GM12878 (cell line): Measurements from ENCODE around the gene SYPL2. TPM values are rescaled to one million over a fixed set of nuclear protein-coding genes. Genes with fewer than 3 reads are reported as not detected.

Experiments
- ATAC-seq: fragments of 200-7000 bp; cut with Tn5 transposase; 3 replicates; pipeline ENCODE4 v1.9.1; 2020; ENCODE audit warnings: mild to moderate bottlenecking, moderate library complexity
- BruUV-seq: library from RNA; stranded (reverse); fragments of 400-500 nt; replicated peaks from 2 replicates; lab custom pipeline; 2021; lab: Mats Ljungman, UMichigan
- CTCF ChIA-PET: fragments of 300-600 bp; sonication (Branson Sonifier 250); formaldehyde crosslinking; extraction: SDS; loops from one replicate; lab custom pipeline; 2021; ENCODE audit warnings: inconsistent platforms; lab: Yijun Ruan, JAX
- POLR2A ChIA-PET: fragments of 350-600 bp; formaldehyde crosslinking; extraction: SDS; loops from one replicate; lab custom pipeline; 2021; ENCODE audit warnings: inconsistent platforms; lab: Charles Lee
- RAD21 ChIA-PET: fragments of 300-600 bp; sonication (Branson Sonifier 250); formaldehyde crosslinking; loops from one replicate; lab custom pipeline; 2023; ENCODE audit warnings: antibody characterized with exemption; ENCODE audit not compliant: unreplicated experiment; lab: Charles Lee
- SMC1A ChIA-PET: fragments of 300-600 bp; sonication (Branson Sonifier 250); formaldehyde crosslinking; loops from one replicate; lab custom pipeline; 2023; ENCODE audit not compliant: unreplicated experiment, uncharacterized antibody; lab: Charles Lee
- DNase-seq: peaks from one replicate; pipeline ENCODE4 v3.0.0-alpha.2; 2011; ENCODE audit warnings: low read depth, low spot score
- FAIRE-seq: peaks from 3 replicates; lab custom pipeline; 2011; peaks lifted over from hg19 to GRCh38; lab: Jason Lieb, UNC
- H2AFZ ChIP-seq: 2 replicates; pipeline ENCODE4 v1.6.0; 2011; ENCODE audit warnings: low read depth, low read length, control low read depth; ENCODE audit not compliant: control insufficient read depth
- H3K27ac ChIP-seq: 2 replicates; pipeline ENCODE4 v1.5.1; 2011; ENCODE audit warnings: control low read depth; ENCODE audit not compliant: control insufficient read depth, insufficient read depth
- H3K27me3 ChIP-seq, 2 experiments: replicated peaks in 1 of 2; 2 replicates each; pipeline versions ENCODE4 v1.6.0 to v1.6.1; 2011; ENCODE audit warnings: low read length in 1 of 2; ENCODE audit not compliant: control insufficient read depth in 2 of 2, insufficient read depth in 2 of 2
- H3K36me3 ChIP-seq, 2 experiments: 2 replicates each; pipeline ENCODE4 v1.5.1; 2011; ENCODE audit warnings: low read length in 1 of 2; ENCODE audit not compliant: control insufficient read depth in 2 of 2, insufficient read depth in 2 of 2
- H3K4me1 ChIP-seq: 2 replicates; pipeline ENCODE4 v1.6.1; 2011; ENCODE audit warnings: mild to moderate bottlenecking, low read length, moderate library complexity, mixed read lengths; ENCODE audit not compliant: control insufficient read depth, insufficient read depth
- H3K4me2 ChIP-seq: 2 replicates; pipeline ENCODE4 v1.6.0; 2011; ENCODE audit warnings: control low read depth; ENCODE audit not compliant: control insufficient read depth, insufficient read depth
- H3K4me3 ChIP-seq: fragments of 200-600 bp; sonication (generic); 2 replicates; pipeline ENCODE4 v1.5.1; 2016
- H3K79me2 ChIP-seq: 2 replicates; pipeline ENCODE4 v1.6.0; 2011; ENCODE audit warnings: low read length; ENCODE audit not compliant: control insufficient read depth, insufficient read depth
- H3K9ac ChIP-seq: 2 replicates; pipeline ENCODE4 v1.8.0; 2011; ENCODE audit warnings: low read length, control low read depth, mixed read lengths; ENCODE audit not compliant: control insufficient read depth, insufficient read depth
- H3K9me3 ChIP-seq: replicated peaks from 3 replicates; pipeline ENCODE4 v1.5.1; 2011; ENCODE audit warnings: mild to moderate bottlenecking, low read length; ENCODE audit not compliant: control insufficient read depth, insufficient read depth
- H4K20me1 ChIP-seq: 2 replicates; pipeline ENCODE4 v1.6.0; 2011; ENCODE audit not compliant: control insufficient read depth, insufficient read depth
- ASH2L ChIP-seq: fragments of 300-600, 200-600 bp; sonication (generic); IDR thresholded peaks from 2 replicates; pipeline ENCODE4 v1.6.1; 2017; ENCODE audit warnings: low read depth, mild to moderate bottlenecking, borderline replicate concordance
- JUNB ChIP-seq: IDR thresholded peaks from 2 replicates; pipeline ENCODE4 v1.6.1; 2016; ENCODE audit warnings: antibody characterized with exemption, mild to moderate bottlenecking
- LARP7 ChIP-seq: fragments of 450-650 bp; IDR thresholded peaks from 2 replicates; pipeline ENCODE4 v1.6.1; 2017; ENCODE audit warnings: mild to moderate bottlenecking
- MXI1 ChIP-seq: fragments of 150-350 bp; IDR thresholded peaks from 2 replicates; pipeline ENCODE4 v1.6.1; 2011; ENCODE audit warnings: low read depth, mild to moderate bottlenecking, inconsistent platforms, low read length, improper control_type of control experiment
- NR2F1 ChIP-seq: fragments of 450-650 bp; conservative IDR thresholded peaks from 2 replicates; pipeline ENCODE4 v1.6.1; 2017; ENCODE audit warnings: mild to moderate bottlenecking
- RB1 ChIP-seq: fragments of 450-650 bp; formaldehyde crosslinking; IDR thresholded peaks from 2 replicates; pipeline ENCODE4 v1.6.1; 2017; ENCODE audit warnings: mild to moderate bottlenecking, borderline replicate concordance
- RELA ChIP-seq: fragments of 450-650 bp; IDR thresholded peaks from 2 replicates; pipeline ENCODE4 v1.8.0; 2014; ENCODE audit warnings: borderline replicate concordance; ENCODE audit not compliant: partially characterized antibody
- RFX5 ChIP-seq: IDR thresholded peaks from 2 replicates; pipeline ENCODE4 v1.6.1; 2011; ENCODE audit warnings: low read depth, low read length, improper control_type of control experiment
- SIN3A ChIP-seq: IDR thresholded peaks from 2 replicates; pipeline ENCODE4 v1.6.1; 2012; ENCODE audit warnings: low read depth, low read length, improper control_type of control experiment
- SP1 ChIP-seq: IDR thresholded peaks from one replicate; pipeline ENCODE4 v1.6.1; 2011; ENCODE audit warnings: low read depth, low read length
- SREBF1 ChIP-seq: IDR thresholded peaks from 2 replicates; pipeline ENCODE4 v1.6.1; 2012; ENCODE audit warnings: mild to moderate bottlenecking, low read length
- STAT1 ChIP-seq: fragments of 450-650 bp; conservative IDR thresholded peaks from 2 replicates; pipeline ENCODE4 v1.6.1; 2014; ENCODE audit warnings: antibody characterized with exemption, mild to moderate bottlenecking
- SUZ12 ChIP-seq: fragments of 200-600 bp; sonication (generic); IDR thresholded peaks from one replicate; pipeline ENCODE4 v1.6.1; 2018; ENCODE audit warnings: antibody characterized with exemption, mild to moderate bottlenecking; ENCODE audit not compliant: unreplicated experiment
- YY1 ChIP-seq: IDR thresholded peaks from 2 replicates; pipeline ENCODE4 v1.6.1; 2011; ENCODE audit warnings: low read depth, mild to moderate bottlenecking, low read length
- WGBS: methylation state at CpG from one replicate; pipeline ENCODE4 v1.1.6; 2016; ENCODE audit warnings: low lambda C conversion rate; ENCODE audit not compliant: insufficient replicate concordance, insufficient coverage; ENCODE audit errors: missing lambda C conversion rate; 5-methylcytosine and 5-hydroxymethylcytosine counted together
- in situ Hi-C: fragments of 300-500 bp; cut with MboI; formaldehyde crosslinking; loops from 9 replicates; pipeline ENCODE4 v1.14.3; 2018; ENCODE audit warnings: mixed read lengths
- intact Hi-C: fragments of 100-400 bp; cut with micrococcal nuclease; formaldehyde crosslinking; loops from one replicate; pipeline ENCODE4 v1.14.2; 2022; ENCODE audit not compliant: unreplicated experiment
- polyA plus RNA-seq, 11 experiments: library from polyadenylated mRNA; depleted of rRNA in 4 of 11; unstranded in 6 of 11; stranded (reverse) in 5 of 11; fragments of >200 nt; fragmentation: Nextera tagmentation in 4 of 11; fragmentation: Illumina TruSeq in 1 of 11; extraction: Ambion mirVana in 4 of 11; extraction: Trizol in 1 of 11; gene quantifications; 1 replicate in 1 of 11; 2 replicates in 10 of 11; pipeline versions ENCODE4 v1.2.1 to v1.2.3, GENCODE V29; 2011 to 2016; ENCODE audit warnings: inconsistent platforms in 2 of 11, missing spikeins in 2 of 11, low read depth in 1 of 11
- total RNA-seq, 4 experiments: library from RNA; depleted of rRNA in 3 of 4; stranded (reverse); fragments of >200 nt in 3 of 4; fragmentation: Illumina TruSeq in 1 of 4; extraction: Trizol in 1 of 4; gene quantifications; 2 replicates each; pipeline versions ENCODE4 v1.2.1 to v1.2.3, GENCODE V29; 2013 to 2021
- TF ChIP-seq, protein P1 (sequence below): fragments of 450-650 bp; conservative IDR thresholded peaks from 2 replicates; pipeline ENCODE4 v1.6.1; 2017; ENCODE audit warnings: mild to moderate bottlenecking, moderate library complexity
- TF ChIP-seq, protein P2 (sequence below): fragments of 450-650 bp; IDR thresholded peaks from 2 replicates; pipeline ENCODE4 v1.6.1; 2018; ENCODE audit warnings: borderline replicate concordance, mild to moderate bottlenecking; ENCODE audit not compliant: partially characterized antibody

SYPL2 gene
- total and polyA plus RNA-seq, 10 of the 15 experiments (the other 5 are each of a cell fraction or from before 2014, with no cell fraction given) = 0.04 to 0.11 (median 0.06) TPM; not detected in 3

DNA sequence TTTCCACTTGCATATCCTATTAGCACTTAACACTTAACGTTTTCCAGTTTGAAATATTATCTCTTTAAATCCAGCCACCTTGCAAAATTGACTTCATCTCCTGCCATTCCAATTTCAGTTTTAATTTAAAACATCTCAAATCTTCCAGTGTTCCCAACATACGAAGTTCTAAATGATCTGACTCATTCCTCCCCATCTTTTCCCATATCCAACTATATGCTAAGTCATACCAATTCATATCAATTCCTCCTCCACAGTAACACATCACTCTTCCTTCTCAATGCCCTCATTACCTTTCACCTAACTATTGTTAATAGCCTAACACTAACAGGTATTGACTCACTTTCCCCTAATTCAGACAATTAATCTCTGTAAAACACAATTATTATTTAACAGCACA, 42.8 kb upstream of the SYPL2 start (continued):
- no peak for TF ChIP-seq RELA

DNA sequence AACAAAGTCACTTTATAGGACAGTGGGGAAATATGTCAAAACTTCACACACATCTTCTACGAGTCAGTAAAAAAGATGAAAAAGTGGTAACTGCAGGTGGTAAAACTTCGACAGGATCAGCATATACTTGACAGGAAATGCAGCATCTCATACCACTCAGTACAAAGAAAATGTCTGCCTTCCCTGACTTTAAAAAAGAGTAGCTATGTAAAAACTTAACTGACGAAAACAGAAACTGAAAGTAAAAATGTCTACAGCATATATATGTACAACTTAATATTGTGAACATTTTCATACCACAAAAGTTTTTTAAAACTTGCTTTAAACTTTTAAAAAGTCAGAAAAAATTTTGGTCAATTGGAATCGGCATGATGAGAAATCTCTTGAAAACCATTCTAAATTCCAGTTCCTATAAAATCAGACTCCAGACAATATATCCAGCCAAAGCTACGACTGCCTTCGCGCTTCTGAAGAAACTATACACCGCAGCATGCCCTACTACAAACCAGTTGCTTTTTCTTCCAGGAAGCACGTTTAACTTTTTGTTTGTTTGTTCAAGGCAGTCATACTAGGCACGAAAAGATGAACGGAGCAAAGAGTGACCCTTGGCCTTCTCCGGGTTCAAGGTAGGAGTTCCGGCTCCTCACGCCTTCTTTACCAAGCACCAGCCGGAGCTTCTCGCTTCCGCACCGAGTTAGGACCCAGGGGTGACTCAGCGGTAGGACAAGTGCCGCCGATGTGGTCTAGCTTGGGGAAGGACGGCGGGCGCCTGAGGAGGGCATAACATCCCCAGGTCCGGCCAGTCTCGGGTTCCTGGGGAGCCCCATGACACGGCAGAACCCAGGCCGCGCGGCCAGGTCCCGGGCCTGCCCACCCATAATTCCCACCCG, 40.7 kb upstream of the SYPL2 start:
- BruUV-seq = TSS peak; percentile 85
- in situ Hi-C loops = no loop called here
- H4K20me1 ChIP-seq = no peaks in the 10 kb centered on the region
- H3K4me3 ChIP-seq = peak overlapping the region; percentile 98
- FAIRE-seq = peak; percentile 31
- no peaks in the 10 kb centered on the region for H3K9me3 ChIP-seq
- H3K27ac ChIP-seq = peak overlapping the region; percentile 89
- peaks cover 50% of the 10 kb centered on the region for H3K79me2 ChIP-seq
- RAD21 ChIA-PET = interaction anchor here (0.6 to 2.2 kb wide), 5 partner anchors 27 to 106 kb away, joined by 3 to 9 read pairs (median 7); partner anchors contain the start of gene SORT1
- H3K36me3 ChIP-seq = peaks cover 3 to 10% of the 10 kb centered on the region in 2 experiments
- POLR2A ChIA-PET = interaction anchor here (0.6 to 1.9 kb wide), 10 partner anchors 13 to 325 kb away, joined by 3 to 13 read pairs (median 4); partner anchors contain the start of genes ATXN7L2, GNAI3 and PSRC1
- ATAC-seq = peak; percentile 71
- intact Hi-C loops = loop anchor here (1.0 to 10.0 kb wide), 3 partner anchors 58 to 909 kb away; partner anchors contain the start of genes ATXN7L2 and RBM15
- H3K9ac ChIP-seq = peak overlapping the region; percentile 86
- SMC1A ChIA-PET = interaction anchor here (0.7 to 2.3 kb wide), 9 partner anchors 21 to 107 kb away, joined by 3 to 8 read pairs (median 3); no protein-coding TSS in a partner anchor
- no peaks in the 10 kb centered on the region; the same call in 1 of the 2 replicates for H3K4me1 ChIP-seq
- no peaks in the 10 kb centered on the region for H3K27me3 ChIP-seq
- peak overlapping the region; percentile 41 for H2AFZ ChIP-seq
- peak; percentile 32 for DNase-seq
- CTCF ChIA-PET = interaction anchor here (0.6 to 4.2 kb wide), 14 partner anchors 8 to 215 kb away, joined by 3 to 32 read pairs (median 3); partner anchors contain the start of gene GNAI3
- peak overlapping the region; percentile 96 for H3K4me2 ChIP-seq
- WGBS = under 1% methylated on average over 32 of the region's 32 CpGs
- TF ChIP-seq NR2F1 (peak; percentile 77; the same call in 1 of the 2 replicates), LARP7 (peak; percentile 85), SREBF1 (no peak), MXI1 (no peak), SP1 (no peak), RB1 (0 out of 2 replicates have a peak, but pooled peaks have one; percentile 21), ASH2L (0 out of 2 replicates have a peak, but pooled peaks have one; percentile 25), STAT1 (peak; percentile 87; the same call in 1 of the 2 replicates), JUNB (peak; percentile 40), SUZ12 (no peak), YY1 (peak; percentile 79; the same call in 1 of the 2 replicates), SIN3A (no peak; the same call in 1 of the 2 replicates), RFX5 (no peak)
- TF ChIP-seq, protein P1, sequence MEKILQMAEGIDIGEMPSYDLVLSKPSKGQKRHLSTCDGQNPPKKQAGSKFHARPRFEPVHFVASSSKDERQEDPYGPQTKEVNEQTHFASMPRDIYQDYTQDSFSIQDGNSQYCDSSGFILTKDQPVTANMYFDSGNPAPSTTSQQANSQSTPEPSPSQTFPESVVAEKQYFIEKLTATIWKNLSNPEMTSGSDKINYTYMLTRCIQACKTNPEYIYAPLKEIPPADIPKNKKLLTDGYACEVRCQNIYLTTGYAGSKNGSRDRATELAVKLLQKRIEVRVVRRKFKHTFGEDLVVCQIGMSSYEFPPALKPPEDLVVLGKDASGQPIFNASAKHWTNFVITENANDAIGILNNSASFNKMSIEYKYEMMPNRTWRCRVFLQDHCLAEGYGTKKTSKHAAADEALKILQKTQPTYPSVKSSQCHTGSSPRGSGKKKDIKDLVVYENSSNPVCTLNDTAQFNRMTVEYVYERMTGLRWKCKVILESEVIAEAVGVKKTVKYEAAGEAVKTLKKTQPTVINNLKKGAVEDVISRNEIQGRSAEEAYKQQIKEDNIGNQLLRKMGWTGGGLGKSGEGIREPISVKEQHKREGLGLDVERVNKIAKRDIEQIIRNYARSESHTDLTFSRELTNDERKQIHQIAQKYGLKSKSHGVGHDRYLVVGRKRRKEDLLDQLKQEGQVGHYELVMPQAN = peak; percentile 61
- TF ChIP-seq, protein P2, sequence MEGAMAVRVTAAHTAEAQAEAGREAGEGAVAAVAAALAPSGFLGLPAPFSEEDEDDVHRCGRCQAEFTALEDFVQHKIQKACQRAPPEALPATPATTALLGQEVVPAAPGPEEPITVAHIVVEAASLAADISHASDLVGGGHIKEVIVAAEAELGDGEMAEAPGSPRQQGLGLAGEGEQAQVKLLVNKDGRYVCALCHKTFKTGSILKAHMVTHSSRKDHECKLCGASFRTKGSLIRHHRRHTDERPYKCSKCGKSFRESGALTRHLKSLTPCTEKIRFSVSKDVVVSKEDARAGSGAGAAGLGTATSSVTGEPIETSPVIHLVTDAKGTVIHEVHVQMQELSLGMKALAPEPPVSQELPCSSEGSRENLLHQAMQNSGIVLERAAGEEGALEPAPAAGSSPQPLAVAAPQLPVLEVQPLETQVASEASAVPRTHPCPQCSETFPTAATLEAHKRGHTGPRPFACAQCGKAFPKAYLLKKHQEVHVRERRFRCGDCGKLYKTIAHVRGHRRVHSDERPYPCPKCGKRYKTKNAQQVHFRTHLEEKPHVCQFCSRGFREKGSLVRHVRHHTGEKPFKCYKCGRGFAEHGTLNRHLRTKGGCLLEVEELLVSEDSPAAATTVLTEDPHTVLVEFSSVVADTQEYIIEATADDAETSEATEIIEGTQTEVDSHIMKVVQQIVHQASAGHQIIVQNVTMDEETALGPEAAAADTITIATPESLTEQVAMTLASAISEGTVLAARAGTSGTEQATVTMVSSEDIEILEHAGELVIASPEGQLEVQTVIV = no peak
